IMR-90 (cell line): Measurements from ENCODE around the gene SPANXD. TPM values are rescaled to one million over a fixed set of nuclear protein-coding genes. Genes with fewer than 3 reads are reported as not detected.

Experiments
- ATAC-seq: fragments of 200-7000 bp; cut with Tn5 transposase; 2 replicates; pipeline ENCODE4 v1.9.1; 2020; ENCODE audit warnings: low read depth, mild to moderate bottlenecking, moderate library complexity
- BruUV-seq: library from RNA; stranded (reverse); fragments of 400-500 nt; replicated peaks from 2 replicates; lab custom pipeline; 2021; lab: Mats Ljungman, UMichigan
- CTCF ChIA-PET: fragments of 300-600 bp; formaldehyde crosslinking; extraction: SDS; loops from one replicate; lab custom pipeline; 2021; ENCODE audit warnings: antibody characterized with exemption; lab: Yijun Ruan, JAX
- POLR2A ChIA-PET: fragments of 300-600 bp; sonication (Branson Sonifier 250); formaldehyde crosslinking; loops from one replicate; lab custom pipeline; 2022; ENCODE audit warnings: antibody characterized with exemption; ENCODE audit not compliant: unreplicated experiment; lab: Charles Lee
- DNase-seq: peaks from one replicate; pipeline ENCODE4 v3.0.0; 2013
- H2AFZ ChIP-seq: replicated peaks from 2 replicates; pipeline ENCODE3; 2013; ENCODE audit warnings: low read length, mild to moderate bottlenecking; ENCODE audit not compliant: poor library complexity
- H2AK5ac ChIP-seq: 2 replicates; pipeline ENCODE4 v1.6.1; 2013; ENCODE audit warnings: low read depth, low read length, inconsistent platforms
- H2AK9ac ChIP-seq: replicated peaks from 2 replicates; pipeline ENCODE3; 2013; ENCODE audit warnings: mild to moderate bottlenecking, low read depth, low read length, moderate library complexity; ENCODE audit not compliant: poor library complexity
- H2BK120ac ChIP-seq: 2 replicates; pipeline ENCODE4 v1.6.1; 2013; ENCODE audit warnings: low read depth, low read length, inconsistent platforms
- H2BK15ac ChIP-seq: 3 replicates; pipeline ENCODE4 v1.6.1; 2013; ENCODE audit warnings: low read depth, low read length, inconsistent platforms
- H2BK20ac ChIP-seq: 2 replicates; pipeline ENCODE4 v1.6.1; 2013; ENCODE audit warnings: low read depth, mild to moderate bottlenecking, inconsistent platforms, low read length, moderate library complexity
- H2BK5ac ChIP-seq: 2 replicates; pipeline ENCODE4 v1.6.1; 2013; ENCODE audit warnings: mild to moderate bottlenecking, low read depth, low read length, inconsistent platforms; ENCODE audit not compliant: poor library complexity, severe bottlenecking
- H3K14ac ChIP-seq: replicated peaks from 2 replicates; pipeline ENCODE4 v1.6.1; 2013; ENCODE audit warnings: low read depth, low read length, inconsistent platforms
- H3K18ac ChIP-seq: 2 replicates; pipeline ENCODE4 v1.6.1; 2013; ENCODE audit warnings: low read depth, low read length, control low read depth
- H3K23ac ChIP-seq: 2 replicates; pipeline ENCODE4 v1.6.1; 2013; ENCODE audit warnings: low read depth, low read length, inconsistent platforms
- H3K27ac ChIP-seq: 2 replicates; pipeline ENCODE4 v1.5.1; 2013; ENCODE audit warnings: mild to moderate bottlenecking, control low read depth, low read length; ENCODE audit not compliant: insufficient read depth
- H3K27me3 ChIP-seq: 2 replicates; pipeline ENCODE4 v1.6.1; 2013; ENCODE audit warnings: low read length; ENCODE audit not compliant: control insufficient read depth, insufficient read depth
- H3K36me3 ChIP-seq: 2 replicates; pipeline ENCODE4 v1.6.1; 2013; ENCODE audit warnings: low read length, mixed read lengths; ENCODE audit not compliant: control insufficient read depth, insufficient read depth
- H3K4ac ChIP-seq: 2 replicates; pipeline ENCODE4 v1.6.1; 2013; ENCODE audit warnings: low read depth, low read length, inconsistent platforms
- H3K4me1 ChIP-seq: 2 replicates; pipeline ENCODE4 v1.6.1; 2013; ENCODE audit warnings: low read length, mixed read lengths; ENCODE audit not compliant: control insufficient read depth, insufficient read depth
- H3K4me2 ChIP-seq: 2 replicates; pipeline ENCODE4 v1.6.1; 2013; ENCODE audit warnings: low read depth, mild to moderate bottlenecking, control low read depth, low read length, moderate library complexity
- H3K4me3 ChIP-seq: 2 replicates; pipeline ENCODE4 v1.5.1; 2013; ENCODE audit warnings: low read depth, mild to moderate bottlenecking, control low read depth, low read length, moderate library complexity; ENCODE audit not compliant: insufficient read depth
- H3K56ac ChIP-seq: 2 replicates; pipeline ENCODE4 v1.6.1; 2013; ENCODE audit warnings: low read length, inconsistent platforms; ENCODE audit not compliant: insufficient read depth; ENCODE audit errors: extremely low read depth
- H3K79me1 ChIP-seq, 2 experiments: 2 replicates each; pipeline ENCODE4 v1.6.1; 2013; ENCODE audit warnings: low read length in 2 of 2, inconsistent platforms in 1 of 2, low read depth in 1 of 2
- H3K9ac ChIP-seq: 2 replicates; pipeline ENCODE4 v1.6.1; 2013; ENCODE audit warnings: low read depth, low read length, control low read depth
- H3K9me1 ChIP-seq: 2 replicates; pipeline ENCODE4 v1.6.1; 2013; ENCODE audit warnings: low read length, inconsistent platforms; ENCODE audit not compliant: insufficient read depth
- H3K9me3 ChIP-seq: 2 replicates; pipeline ENCODE4 v1.6.1; 2013; ENCODE audit warnings: low read length; ENCODE audit not compliant: control insufficient read depth, insufficient read depth
- H4K20me1 ChIP-seq: 2 replicates; pipeline ENCODE4 v1.6.1; 2013; ENCODE audit warnings: low read length, inconsistent platforms; ENCODE audit not compliant: insufficient read depth
- H4K5ac ChIP-seq: 2 replicates; pipeline ENCODE4 v1.6.1; 2013; ENCODE audit warnings: mild to moderate bottlenecking, low read depth, low read length, control low read depth
- H4K8ac ChIP-seq, 2 experiments: 2 replicates each; pipeline ENCODE4 v1.6.1; 2013; ENCODE audit warnings: low read depth in 2 of 2, low read length in 2 of 2, control low read depth in 1 of 2, inconsistent platforms in 1 of 2
- H4K91ac ChIP-seq: 2 replicates; pipeline ENCODE4 v1.6.1; 2013; ENCODE audit warnings: low read depth, low read length, inconsistent platforms; ENCODE audit not compliant: insufficient read depth
- BHLHE40 ChIP-seq: fragments of 150-350 bp; IDR thresholded peaks from 2 replicates; pipeline ENCODE4 v1.6.1; 2016; ENCODE audit warnings: mild to moderate bottlenecking, low read depth, low read length
- CEBPB ChIP-seq: IDR thresholded peaks from 2 replicates; pipeline ENCODE4 v1.6.1; 2012; ENCODE audit warnings: low read depth, low read length, improper control_type of control experiment
- CHD1 ChIP-seq: IDR thresholded peaks from 2 replicates; pipeline ENCODE4 v1.6.1; 2012; ENCODE audit warnings: low read depth, low read length, improper control_type of control experiment
- MAFK ChIP-seq: IDR thresholded peaks from 2 replicates; pipeline ENCODE4 v1.6.1; 2012; ENCODE audit warnings: low read depth, low read length, improper control_type of control experiment
- MAZ ChIP-seq: IDR thresholded peaks from 2 replicates; pipeline ENCODE4 v1.6.1; 2012; ENCODE audit warnings: low read depth, mild to moderate bottlenecking, low read length, improper control_type of control experiment, moderate library complexity, borderline replicate concordance
- MXI1 ChIP-seq: IDR thresholded peaks from 2 replicates; pipeline ENCODE4 v1.6.1; 2012; ENCODE audit warnings: low read depth, mild to moderate bottlenecking, low read length, moderate library complexity, borderline replicate concordance
- NFE2L2 ChIP-seq: fragments of 150-350 bp; IDR thresholded peaks from 2 replicates; pipeline ENCODE4 v1.6.1; 2016; ENCODE audit warnings: low read depth, mild to moderate bottlenecking, low read length
- RAD21 ChIP-seq: IDR thresholded peaks from 2 replicates; pipeline ENCODE4 v1.6.1; 2012; ENCODE audit warnings: low read length, improper control_type of control experiment
- SMC3 ChIP-seq: fragments of 150-350 bp; IDR thresholded peaks from 2 replicates; pipeline ENCODE4 v1.6.1; 2016; ENCODE audit warnings: low read depth, mild to moderate bottlenecking, antibody characterized with exemption, low read length, moderate library complexity
- USF2 ChIP-seq: fragments of 150-350 bp; IDR thresholded peaks from 2 replicates; pipeline ENCODE4 v1.6.1; 2017; ENCODE audit warnings: mild to moderate bottlenecking, antibody characterized with exemption, low read length, low read depth
- WGBS, 2 experiments: methylation state at CpG; one replicate each; pipeline versions ENCODE4 v1.1.5 to v1.1.7; 2013; ENCODE audit warnings: missing lambda C conversion rate in 2 of 2; ENCODE audit not compliant: insufficient read length in 1 of 2; ENCODE audit errors: extremely low coverage in 2 of 2; 5-methylcytosine and 5-hydroxymethylcytosine counted together
- dilution Hi-C: fragments of 300-500 bp; cut with HindIII; formaldehyde crosslinking; loops from one replicate; pipeline ENCODE4 v1.14.3; 2018; ENCODE audit warnings: low sequenced_read_pairs; ENCODE audit not compliant: unreplicated experiment
- in situ Hi-C: fragments of 300-500 bp; cut with MboI; formaldehyde crosslinking; loops from 3 replicates; pipeline ENCODE4 v1.14.3; 2019; ENCODE audit warnings: low sequenced_read_pairs, inconsistent platforms, mixed read lengths
- intact Hi-C: fragments of 100-400 bp; cut with micrococcal nuclease; formaldehyde crosslinking; loops from 2 replicates; pipeline ENCODE4 v1.10.0; 2022
- polyA plus RNA-seq, 3 experiments: library from polyadenylated mRNA; depleted of rRNA; stranded (reverse); fragments of >200 nt; gene quantifications; 2 replicates each; pipeline ENCODE4 v1.2.3, GENCODE V29; 2012; ENCODE audit warnings: low replicate concordance in 1 of 3
- total RNA-seq: library from RNA; depleted of rRNA; stranded (reverse); fragments of >200 nt; gene quantifications from 2 replicates; pipeline ENCODE4 v1.2.3, GENCODE V29; 2012

The SPANXD gene
- total and polyA plus RNA-seq, 2 of the 4 experiments (the other 2 are of a cell fraction) = not detected

GRCh38 chrX:141733371-141733770 is 34.8 kb upstream of the SPANXD start:
- Histone ChIP-seq H3K9me3 (no peaks in the 10 kb centered on the region), H2BK5ac (no peak overlapping the region), H4K20me1 (no peaks in the 10 kb centered on the region), H4K91ac (no peak overlapping the region), H3K4me2 (no peak overlapping the region), H3K4me3 (no peak overlapping the region), H4K5ac (no peak overlapping the region), H4K8ac (no peak overlapping the region), H3K4me1 (no peaks in the 10 kb centered on the region), H2AK5ac (no peak overlapping the region), H2BK20ac (no peak overlapping the region), H3K4ac (no peak overlapping the region), H3K36me3 (no peaks in the 10 kb centered on the region), H2AFZ (no peak overlapping the region), H2AK9ac (no peak overlapping the region), H3K9me1 (no peaks in the 10 kb centered on the region), H3K9ac (no peak overlapping the region), H3K56ac (no peak overlapping the region), H3K14ac (no peak overlapping the region), H2BK120ac (no peak overlapping the region), H3K18ac (no peak overlapping the region), H3K79me1 (no peaks in the 10 kb centered on the region), H3K27ac (no peak overlapping the region), H2BK15ac (no peak overlapping the region), H3K23ac (no peak overlapping the region), H3K27me3 (no peaks in the 10 kb centered on the region)
- in situ Hi-C loops = no loop called here
- no TSS peak for BruUV-seq
- DNase-seq = peak; percentile 48
- WGBS, 2 experiments = no CpG with 5 or more reads among the region's 2 CpGs
- POLR2A ChIA-PET = no interaction called here
- TF ChIP-seq CEBPB = no peak
- no peak for TF ChIP-seq MAFK
- TF ChIP-seq MXI1 = no peak
- no peak for TF ChIP-seq SMC3
- TF ChIP-seq RAD21 = no peak
- TF ChIP-seq CHD1 = no peak
- no peak for TF ChIP-seq MAZ
- no peak for TF ChIP-seq USF2
- no peak for TF ChIP-seq BHLHE40
- no peak for TF ChIP-seq NFE2L2
- ATAC-seq = no peak; the same call in 1 of the 2 replicates
- dilution Hi-C loops = no loop called here
- CTCF ChIA-PET = no interaction called here
- intact Hi-C loops = no loop called here
